Measurements from ENCODE around the gene RSPO1. TPM values are rescaled to one million over a fixed set of nuclear protein-coding genes. Genes with fewer than 3 reads are reported as not detected.

The RSPO1 gene
- total RNA-seq, 1 donor from 2014 or later, result not detected

DNA sequence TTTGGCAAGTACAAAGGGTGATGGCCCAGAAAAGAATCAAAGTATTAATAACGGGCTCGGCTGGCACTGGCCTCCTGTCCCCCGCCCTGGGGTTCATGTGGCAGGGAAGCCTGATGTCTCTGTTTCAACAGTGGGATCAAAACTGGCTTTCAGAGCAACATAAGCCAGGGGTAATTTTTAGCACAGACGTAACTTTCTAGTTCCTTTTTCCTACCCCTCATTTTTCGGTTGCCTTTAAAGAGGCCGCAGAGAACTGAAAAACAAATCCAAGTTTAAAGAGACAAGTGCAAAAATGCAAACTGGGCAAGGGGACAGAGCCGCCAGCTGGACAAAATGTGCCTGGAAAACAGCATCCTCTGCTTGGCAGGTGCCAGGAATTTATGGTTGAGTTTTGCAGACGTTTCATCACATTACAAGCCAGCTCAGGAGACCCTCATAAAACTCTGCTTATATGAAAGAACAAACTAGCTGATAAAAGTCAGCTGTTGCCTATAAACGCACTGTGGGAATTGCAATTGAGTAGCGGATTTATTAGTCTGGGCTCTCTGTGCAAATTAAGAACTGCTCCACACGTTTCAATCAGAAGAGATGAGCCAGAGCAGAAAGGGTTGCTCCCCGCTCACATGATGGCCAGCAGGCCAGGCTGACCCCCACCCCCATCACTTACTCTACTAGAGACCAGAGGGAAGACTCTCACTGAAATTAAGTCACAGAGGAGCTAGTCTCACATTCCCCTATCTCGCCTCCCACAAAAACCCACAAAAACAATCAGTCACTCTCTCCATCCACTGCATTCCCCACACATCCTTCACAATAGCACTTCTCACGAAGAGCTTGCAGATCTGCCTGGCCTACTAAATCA is 41.8 kb upstream of the RSPO1 start:
- Histone ChIP-seq H3K9ac (ENCODE audit: low read length) (no peak overlapping the region), H2AFZ (ENCODE audit: low read depth, low read length) (no peak overlapping the region), H3K27me3 (ENCODE audit: insufficient read depth, low read length) (peaks cover 11% of the 10 kb centered on the region), H3K4me3 (ENCODE audit: insufficient read depth, low read depth, low read length) (no peak overlapping the region), H3K36me3 (ENCODE audit: insufficient read depth, low read length) (peaks cover 5% of the 10 kb centered on the region), H4K20me1 (ENCODE audit: insufficient read depth, low read length) (no peaks in the 10 kb centered on the region), H3K27ac (ENCODE audit: low read depth, low read length) (no peak overlapping the region), H3K4me2 (ENCODE audit: low read length) (no peak overlapping the region), H3K79me2 (ENCODE audit: insufficient read depth, low read length) (no peaks in the 10 kb centered on the region), H3K9me3 (ENCODE audit: insufficient read depth, low read depth, low read length) (no peaks in the 10 kb centered on the region), H3K4me1 (ENCODE audit: insufficient read depth, low read length) (no peaks in the 10 kb centered on the region)
- Mint-ChIP-seq H3K27ac (ENCODE audit: unreplicated experiment) (no peak overlapping the region), H3K9me3 (ENCODE audit: unreplicated experiment) (no peaks in the 10 kb centered on the region), H3K4me3 (ENCODE audit: unreplicated experiment) (peak overlapping the region; percentile 7), H3K27me3 (ENCODE audit: low read depth, unreplicated experiment) (peaks cover 37% of the 10 kb centered on the region), H3K4me1 (ENCODE audit: low read depth, unreplicated experiment) (peaks cover 4% of the 10 kb centered on the region), H3K36me3 (ENCODE audit: low read depth, unreplicated experiment) (peaks cover 1% of the 10 kb centered on the region)
- DNase-seq (ENCODE audit: low read depth) (no peak), FAIRE-seq (no peak)
- TF ChIP-seq EZH2 (IDR thresholded peaks at IDR 0.05; ENCODE audit: insufficient read depth, low read length), result no peak

GRCh38 chr1:37673920-37674319 is 39.2 kb upstream of the RSPO1 start:
- no peak for TF ChIP-seq EZH2 (IDR thresholded peaks at IDR 0.05; ENCODE audit: insufficient read depth, low read length)
- TF ChIP-seq, protein P1, sequence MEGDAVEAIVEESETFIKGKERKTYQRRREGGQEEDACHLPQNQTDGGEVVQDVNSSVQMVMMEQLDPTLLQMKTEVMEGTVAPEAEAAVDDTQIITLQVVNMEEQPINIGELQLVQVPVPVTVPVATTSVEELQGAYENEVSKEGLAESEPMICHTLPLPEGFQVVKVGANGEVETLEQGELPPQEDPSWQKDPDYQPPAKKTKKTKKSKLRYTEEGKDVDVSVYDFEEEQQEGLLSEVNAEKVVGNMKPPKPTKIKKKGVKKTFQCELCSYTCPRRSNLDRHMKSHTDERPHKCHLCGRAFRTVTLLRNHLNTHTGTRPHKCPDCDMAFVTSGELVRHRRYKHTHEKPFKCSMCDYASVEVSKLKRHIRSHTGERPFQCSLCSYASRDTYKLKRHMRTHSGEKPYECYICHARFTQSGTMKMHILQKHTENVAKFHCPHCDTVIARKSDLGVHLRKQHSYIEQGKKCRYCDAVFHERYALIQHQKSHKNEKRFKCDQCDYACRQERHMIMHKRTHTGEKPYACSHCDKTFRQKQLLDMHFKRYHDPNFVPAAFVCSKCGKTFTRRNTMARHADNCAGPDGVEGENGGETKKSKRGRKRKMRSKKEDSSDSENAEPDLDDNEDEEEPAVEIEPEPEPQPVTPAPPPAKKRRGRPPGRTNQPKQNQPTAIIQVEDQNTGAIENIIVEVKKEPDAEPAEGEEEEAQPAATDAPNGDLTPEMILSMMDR (IDR thresholded peaks at IDR 0.05; ENCODE audit: insufficient read depth, low read depth, low read length), result no peak
- Histone ChIP-seq H3K4me3 (ENCODE audit: insufficient read depth, low read depth, low read length) (no peak overlapping the region), H3K36me3 (ENCODE audit: insufficient read depth, low read length) (no peaks in the 10 kb centered on the region), H3K27me3 (ENCODE audit: insufficient read depth, low read length) (peaks cover 15% of the 10 kb centered on the region), H3K4me1 (ENCODE audit: insufficient read depth, low read length) (no peaks in the 10 kb centered on the region), H3K27ac (ENCODE audit: low read depth, low read length) (no peak overlapping the region), H3K79me2 (ENCODE audit: insufficient read depth, low read length) (no peaks in the 10 kb centered on the region), H3K9me3 (ENCODE audit: insufficient read depth, low read depth, low read length) (no peaks in the 10 kb centered on the region), H4K20me1 (ENCODE audit: insufficient read depth, low read length) (no peaks in the 10 kb centered on the region), H3K4me2 (ENCODE audit: low read length) (no peak overlapping the region), H2AFZ (ENCODE audit: low read depth, low read length) (no peak overlapping the region), H3K9ac (ENCODE audit: low read length) (no peak overlapping the region)
- Mint-ChIP-seq H3K4me1 (ENCODE audit: low read depth, unreplicated experiment) (peaks cover 4% of the 10 kb centered on the region), H3K4me3 (ENCODE audit: unreplicated experiment) (no peak overlapping the region), H3K36me3 (ENCODE audit: low read depth, unreplicated experiment) (no peaks in the 10 kb centered on the region), H3K9me3 (ENCODE audit: unreplicated experiment) (no peaks in the 10 kb centered on the region), H3K27ac (ENCODE audit: unreplicated experiment) (no peak overlapping the region), H3K27me3 (ENCODE audit: low read depth, unreplicated experiment) (peaks cover 43% of the 10 kb centered on the region)
- no peak for FAIRE-seq
- no peak for DNase-seq (ENCODE audit: low read depth)

DNA sequence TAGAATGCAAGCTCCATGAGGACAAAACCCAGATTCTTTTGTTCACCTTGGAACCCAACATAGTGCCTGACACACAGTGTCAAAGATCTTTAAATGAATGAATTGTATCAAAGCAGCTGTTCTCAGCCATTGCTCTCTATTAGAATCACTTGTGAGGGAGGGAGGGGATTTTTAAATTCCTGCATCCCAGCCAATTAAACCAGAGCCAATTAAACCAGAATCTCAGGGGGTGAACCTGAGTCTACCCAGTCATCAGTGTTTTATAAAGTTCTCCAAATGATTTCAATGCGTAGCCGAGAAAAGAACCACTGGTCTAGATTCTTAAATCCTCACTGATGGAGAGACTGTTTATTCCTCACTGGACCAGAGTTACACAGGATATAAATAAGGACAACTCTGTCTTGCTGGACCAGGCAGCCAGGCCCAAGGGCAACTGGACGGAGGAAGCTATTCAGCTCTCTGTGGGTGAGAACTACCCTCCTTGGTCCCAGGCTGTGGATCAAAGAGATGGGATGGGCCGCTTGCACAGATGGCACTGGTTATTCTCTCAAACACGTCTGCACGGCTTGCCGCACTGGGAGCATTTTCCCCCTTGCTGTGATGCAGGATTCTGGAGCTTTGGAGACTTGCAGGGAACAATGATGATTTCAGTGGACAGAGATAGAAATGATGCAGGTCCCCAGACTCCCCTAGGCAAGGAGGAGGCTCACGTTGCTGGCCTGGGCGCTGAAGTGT is 37.6 kb upstream of the RSPO1 start:
- H3K9me3 Mint-ChIP-seq (ENCODE audit: unreplicated experiment), result no peaks in the 10 kb centered on the region
- Histone ChIP-seq H3K4me1 (ENCODE audit: insufficient read depth, low read length) (no peaks in the 10 kb centered on the region), H3K4me3 (ENCODE audit: insufficient read depth, low read depth, low read length) (no peak overlapping the region), H3K27ac (ENCODE audit: low read depth, low read length) (no peak overlapping the region), H4K20me1 (ENCODE audit: insufficient read depth, low read length) (no peaks in the 10 kb centered on the region), H3K36me3 (ENCODE audit: insufficient read depth, low read length) (no peaks in the 10 kb centered on the region), H3K79me2 (ENCODE audit: insufficient read depth, low read length) (no peaks in the 10 kb centered on the region), H3K27me3 (ENCODE audit: insufficient read depth, low read length) (peaks cover 32% of the 10 kb centered on the region), H3K9ac (ENCODE audit: low read length) (no peak overlapping the region), H3K4me2 (ENCODE audit: low read length) (no peak overlapping the region), H2AFZ (ENCODE audit: low read depth, low read length) (no peak overlapping the region), H3K9me3 (ENCODE audit: insufficient read depth, low read depth, low read length) (no peaks in the 10 kb centered on the region)
- no peak overlapping the region for H3K27ac Mint-ChIP-seq (ENCODE audit: unreplicated experiment)
- peaks cover 4% of the 10 kb centered on the region for H3K4me1 Mint-ChIP-seq (ENCODE audit: low read depth, unreplicated experiment)
- FAIRE-seq, result no peak
- TF ChIP-seq, protein P1 (IDR thresholded peaks at IDR 0.05; ENCODE audit: insufficient read depth, low read depth, low read length), result no peak
- TF ChIP-seq EZH2 (IDR thresholded peaks at IDR 0.05; ENCODE audit: insufficient read depth, low read length), result no peak
- peaks cover 47% of the 10 kb centered on the region for H3K27me3 Mint-ChIP-seq (ENCODE audit: low read depth, unreplicated experiment)
- H3K36me3 Mint-ChIP-seq (ENCODE audit: low read depth, unreplicated experiment), result no peaks in the 10 kb centered on the region
- H3K4me3 Mint-ChIP-seq (ENCODE audit: unreplicated experiment), result no peak overlapping the region
- no peak for DNase-seq (ENCODE audit: low read depth)

Measured in astrocyte (in vitro differentiated cells and primary cell).